Stimulated activated CD4-positive, alpha-beta T cell treated with anti-CD3 and anti-CD28 coated beads, Interleukin-2, amount 100 ng/mL, for 24 hours (primary cell): ENCODE measurements around the gene THBS4.

ENCODE experiments used
- DNase-seq, 2 donors: peaks; one replicate each; pipeline ENCODE4 v3.0.0-alpha.2; 2020

Gene THBS4

GRCh38 chr5:80048084-80048780 lies 13.1 kb downstream of the THBS4 start:
- DNase-seq, result no peak

GRCh38 chr5:80052464-80052863 lies 17.3 kb downstream of the THBS4 start:
- DNase-seq, result no peak

GRCh38 chr5:80054682-80055081 lies 19.5 kb downstream of the THBS4 start:
- DNase-seq, result no peak

GRCh38 chr5:80055491-80056170 lies 20.5 kb downstream of the THBS4 start:
- DNase-seq, result no peak

GRCh38 chr5:80057099-80057498 lies 22.0 kb downstream of the THBS4 start:
- DNase-seq, result no peak

- no peak for DNase-seq
Measured at GRCh38 chr5:80057921-80058320, 22.8 kb downstream of the THBS4 start.

GRCh38 chr5:80059354-80059980 lies 24.3 kb downstream of the THBS4 start:
- DNase-seq, result no peak

- no peak for DNase-seq
Measured at GRCh38 chr5:80060966-80061365, 25.8 kb downstream of the THBS4 start.

GRCh38 chr5:80061547-80061946 lies 26.4 kb downstream of the THBS4 start:
- DNase-seq, result no peak

GRCh38 chr5:80064124-80064523 lies 29.0 kb downstream of the THBS4 start:
- DNase-seq, result no peak

GRCh38 chr5:80067016-80067415 lies 31.9 kb downstream of the THBS4 start:
- no peak for DNase-seq

GRCh38 chr5:80067531-80068245 lies 32.5 kb downstream of the THBS4 start:
- DNase-seq, result no peak

- no peak for DNase-seq
Measured at GRCh38 chr5:80068246-80068636, 33.1 kb downstream of the THBS4 start.

GRCh38 chr5:80068775-80069174 lies 33.6 kb downstream of the THBS4 start:
- DNase-seq, result no peak

- DNase-seq, result no peak
Measured at GRCh38 chr5:80069251-80069800, 34.2 kb downstream of the THBS4 start.

GRCh38 chr5:80069918-80070318 lies 34.8 kb downstream of the THBS4 start:
- DNase-seq, result no peak

- DNase-seq, result no peak
Measured at GRCh38 chr5:80070338-80071056, 35.3 kb downstream of the THBS4 start.

- no peak for DNase-seq
Measured at GRCh38 chr5:80071510-80072021, 36.4 kb downstream of the THBS4 start.

- no peak for DNase-seq
Measured at GRCh38 chr5:80072103-80073073, 37.2 kb downstream of the THBS4 start.

- DNase-seq, result no peak
Measured at GRCh38 chr5:80076131-80077050, 41.2 kb downstream of the THBS4 start.
